Endodermal cell (in vitro differentiated cells): ENCODE data around the gene NYNRIN. TPM values are rescaled to one million over a fixed set of nuclear protein-coding genes. Genes with fewer than 3 reads are reported as not detected.
A peak's percentile ranks its signal among the peaks of the same experiment; 100 is the strongest.
"Not testable (repeated sequence)": the region's sequence is repeated elsewhere in the genome, so short reads cannot be mapped to it uniquely, and the experiment has no call there.

ENCODE experiments used
- DNase-seq: peaks from one replicate; pipeline ENCODE4 v3.0.0-alpha.2; 2017
- H3K27ac ChIP-seq: 2 replicates; pipeline ENCODE4 v1.5.1; 2013; ENCODE audit warnings: mild to moderate bottlenecking, low read depth, low read length, moderate library complexity
- H3K27me3 ChIP-seq: 2 replicates; pipeline ENCODE4 v1.6.1; 2013; ENCODE audit warnings: mild to moderate bottlenecking, low read length, moderate library complexity; ENCODE audit not compliant: insufficient read depth, control insufficient read depth, poor library complexity, severe bottlenecking
- H3K36me3 ChIP-seq: 2 replicates; pipeline ENCODE4 v1.7.0; 2013; ENCODE audit warnings: mild to moderate bottlenecking, low read length, moderate library complexity; ENCODE audit not compliant: control insufficient read depth, insufficient read depth
- H3K4me1 ChIP-seq: one replicate; pipeline ENCODE4 v1.7.0; 2013; ENCODE audit warnings: low read length; ENCODE audit not compliant: control insufficient read depth, insufficient read depth
- H3K4me3 ChIP-seq: 2 replicates; pipeline ENCODE4 v1.5.1; 2013; ENCODE audit warnings: mild to moderate bottlenecking, low read length, moderate library complexity
- H3K9ac ChIP-seq: 2 replicates; pipeline ENCODE4 v1.6.1; 2013; ENCODE audit warnings: mild to moderate bottlenecking, low read length, moderate library complexity; ENCODE audit not compliant: poor library complexity, severe bottlenecking; ENCODE audit errors: extremely low read depth
- H3K9me3 ChIP-seq: 2 replicates; pipeline ENCODE4 v1.6.1; 2013; ENCODE audit warnings: mild to moderate bottlenecking, low read length, moderate library complexity; ENCODE audit not compliant: control insufficient read depth
- H3K27ac Mint-ChIP-seq: 2 replicates; pipeline ENCODE4 v1.8.0; 2020; ENCODE audit warnings: mixed read lengths
- H3K27me3 Mint-ChIP-seq: 2 replicates; pipeline ENCODE4 v1.8.0; 2021; ENCODE audit warnings: mild to moderate bottlenecking, mixed read lengths; ENCODE audit not compliant: insufficient read depth
- H3K36me3 Mint-ChIP-seq: 2 replicates; pipeline ENCODE4 v1.8.0; 2020; ENCODE audit warnings: low read depth, mixed read lengths
- H3K4me1 Mint-ChIP-seq: 2 replicates; pipeline ENCODE4 v1.8.0; 2020; ENCODE audit warnings: mixed read lengths
- H3K4me3 Mint-ChIP-seq: 2 replicates; pipeline ENCODE4 v1.8.0; 2020; ENCODE audit warnings: mild to moderate bottlenecking, moderate library complexity, mixed read lengths
- H3K9me3 Mint-ChIP-seq: 2 replicates; pipeline ENCODE4 v1.8.0; 2020; ENCODE audit warnings: mild to moderate bottlenecking, mixed read lengths
- WGBS, 2 experiments: methylation state at CpG; one replicate each; pipeline versions ENCODE4 v1.1.5 to v1.1.7; 2013; ENCODE audit warnings: missing lambda C conversion rate in 2 of 2, mixed read lengths in 1 of 2; ENCODE audit not compliant: insufficient coverage in 1 of 2, insufficient read length in 1 of 2; 5-methylcytosine and 5-hydroxymethylcytosine counted together
- total RNA-seq, 2 donors: library from RNA; stranded (reverse); fragmentation: NEBNext Ultra II Directional in 1 of 2; extraction: Animal tissue kit (Norgen Biotek cat#: 25700) in 1 of 2; gene quantifications; 2 replicates in 1 of 2; 3 replicates in 1 of 2; pipeline ENCODE4 v1.2.1, GENCODE V29; 2021
- TF ChIP-seq, protein P1 (sequence below): fragments of 200-600 bp; sonication (generic); conservative IDR thresholded peaks from 2 replicates; pipeline ENCODE4 v1.5.0; 2021; ENCODE audit warnings: antibody characterized with exemption, mild to moderate bottlenecking

Gene NYNRIN
- total RNA-seq, 2 donors from 2014 or later: 19.5 to 19.7 TPM

DNA sequence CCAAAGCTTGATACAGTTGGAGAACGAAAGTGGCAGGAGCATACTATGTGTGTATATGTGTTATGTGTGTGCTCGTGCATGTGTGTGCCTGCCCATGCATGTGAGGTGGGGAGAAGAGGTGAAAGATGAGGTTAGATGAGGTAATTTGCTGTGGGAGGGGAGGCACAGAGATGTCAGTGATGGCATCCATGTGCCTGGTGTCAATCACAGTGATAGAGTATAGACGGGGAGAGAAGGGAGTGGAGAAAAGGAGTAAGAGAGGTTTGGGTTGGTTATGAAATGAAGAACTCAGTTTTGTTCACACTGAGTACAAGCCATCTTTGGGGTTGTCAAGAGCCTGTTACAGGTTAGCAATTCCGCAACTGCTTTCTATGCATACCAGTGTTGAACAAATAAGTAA lies 14.6 kb upstream of the NYNRIN start:
- peaks cover 17% of the 10 kb centered on the region for H3K4me1 Mint-ChIP-seq
- no peak overlapping the region for H3K27ac Mint-ChIP-seq
- peak; percentile 7 for DNase-seq
- H3K36me3 ChIP-seq: no peaks in the 10 kb centered on the region
- H3K27me3 ChIP-seq: peaks cover 17% of the 10 kb centered on the region
- no peaks in the 10 kb centered on the region for H3K36me3 Mint-ChIP-seq
- H3K4me3 ChIP-seq: no peak overlapping the region
- no peak overlapping the region for H3K27ac ChIP-seq
- H3K9me3 Mint-ChIP-seq: no peaks in the 10 kb centered on the region
- no peaks in the 10 kb centered on the region for H3K9me3 ChIP-seq
- H3K9ac ChIP-seq: no peak overlapping the region
- no peak overlapping the region for H3K4me3 Mint-ChIP-seq
- H3K4me1 ChIP-seq: peaks cover 4% of the 10 kb centered on the region
- WGBS, 2 experiments: 89 to 91% methylated on average over 3 to 4 of the region's 4 CpGs
- TF ChIP-seq, protein P1, sequence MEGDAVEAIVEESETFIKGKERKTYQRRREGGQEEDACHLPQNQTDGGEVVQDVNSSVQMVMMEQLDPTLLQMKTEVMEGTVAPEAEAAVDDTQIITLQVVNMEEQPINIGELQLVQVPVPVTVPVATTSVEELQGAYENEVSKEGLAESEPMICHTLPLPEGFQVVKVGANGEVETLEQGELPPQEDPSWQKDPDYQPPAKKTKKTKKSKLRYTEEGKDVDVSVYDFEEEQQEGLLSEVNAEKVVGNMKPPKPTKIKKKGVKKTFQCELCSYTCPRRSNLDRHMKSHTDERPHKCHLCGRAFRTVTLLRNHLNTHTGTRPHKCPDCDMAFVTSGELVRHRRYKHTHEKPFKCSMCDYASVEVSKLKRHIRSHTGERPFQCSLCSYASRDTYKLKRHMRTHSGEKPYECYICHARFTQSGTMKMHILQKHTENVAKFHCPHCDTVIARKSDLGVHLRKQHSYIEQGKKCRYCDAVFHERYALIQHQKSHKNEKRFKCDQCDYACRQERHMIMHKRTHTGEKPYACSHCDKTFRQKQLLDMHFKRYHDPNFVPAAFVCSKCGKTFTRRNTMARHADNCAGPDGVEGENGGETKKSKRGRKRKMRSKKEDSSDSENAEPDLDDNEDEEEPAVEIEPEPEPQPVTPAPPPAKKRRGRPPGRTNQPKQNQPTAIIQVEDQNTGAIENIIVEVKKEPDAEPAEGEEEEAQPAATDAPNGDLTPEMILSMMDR: no peak
- peaks cover 36% of the 10 kb centered on the region for H3K27me3 Mint-ChIP-seq

DNA sequence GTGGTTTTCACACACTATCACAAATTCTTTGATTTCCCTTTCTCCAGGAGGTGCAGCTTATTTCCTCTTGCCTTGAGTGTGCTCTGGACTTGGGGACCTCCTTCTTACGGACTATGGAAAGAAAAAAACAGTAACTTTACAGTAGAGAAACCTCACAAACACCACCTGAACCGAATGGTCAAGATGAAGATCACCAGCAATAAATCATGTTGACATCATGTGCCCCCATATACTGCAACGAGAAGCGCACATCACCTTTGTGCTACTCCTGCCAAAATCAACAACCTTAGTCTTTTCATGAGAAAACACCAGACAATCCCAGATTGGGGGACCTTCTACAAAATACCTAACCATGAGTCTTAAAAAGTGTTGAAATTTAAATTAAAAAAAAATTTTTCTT lies 13.3 kb upstream of the NYNRIN start:
- Histone ChIP-seq H3K9ac (no peak overlapping the region), H3K27me3 (peaks cover 19% of the 10 kb centered on the region), H3K27ac (no peak overlapping the region), H3K36me3 (no peaks in the 10 kb centered on the region), H3K9me3 (no peaks in the 10 kb centered on the region), H3K4me1 (peaks cover 4% of the 10 kb centered on the region), H3K4me3 (no peak overlapping the region)
- Mint-ChIP-seq H3K27ac (no peak overlapping the region), H3K27me3 (peaks cover 42% of the 10 kb centered on the region), H3K36me3 (no peaks in the 10 kb centered on the region), H3K9me3 (no peaks in the 10 kb centered on the region), H3K4me1 (peaks cover 16% of the 10 kb centered on the region), H3K4me3 (no peak overlapping the region)
- TF ChIP-seq, protein P1: no peak
- 83 to 88% methylated on average over 4 of the region's 4 CpGs for WGBS, 2 experiments
- DNase-seq: peak; percentile 0

DNA sequence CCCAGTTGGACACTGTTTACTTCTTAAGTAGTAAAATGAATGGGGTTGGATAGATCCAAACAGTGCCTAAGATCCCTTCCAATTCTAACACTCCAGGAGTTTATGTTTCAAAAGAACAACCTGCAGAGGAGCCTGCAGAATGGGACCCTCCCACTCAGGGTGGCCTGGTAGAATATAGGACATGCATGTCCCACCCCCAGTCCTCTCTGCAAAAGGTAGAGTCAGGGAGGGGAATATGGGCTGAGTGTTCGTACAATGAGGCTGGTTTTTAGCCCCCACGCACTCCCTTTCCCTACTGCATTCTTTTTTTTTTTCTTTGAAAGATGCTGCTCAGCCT lies 11.8 kb upstream of the NYNRIN start:
- Histone ChIP-seq H3K4me3 (no peak overlapping the region), H3K36me3 (no peaks in the 10 kb centered on the region), H3K27ac (no peak overlapping the region), H3K27me3 (peaks cover 28% of the 10 kb centered on the region), H3K9me3 (no peaks in the 10 kb centered on the region), H3K9ac (no peak overlapping the region), H3K4me1 (peaks cover 4% of the 10 kb centered on the region)
- Mint-ChIP-seq H3K36me3 (no peaks in the 10 kb centered on the region), H3K4me3 (no peak overlapping the region), H3K4me1 (peaks cover 16% of the 10 kb centered on the region), H3K27ac (no peak overlapping the region), H3K9me3 (no peaks in the 10 kb centered on the region), H3K27me3 (peaks cover 49% of the 10 kb centered on the region)
- 94% methylated on average over 2 of the region's 2 CpGs; no CpG with 5 or more reads in 1 of the 2 experiments for WGBS, 2 experiments
- no peak for DNase-seq
- TF ChIP-seq, protein P1: no peak

DNA sequence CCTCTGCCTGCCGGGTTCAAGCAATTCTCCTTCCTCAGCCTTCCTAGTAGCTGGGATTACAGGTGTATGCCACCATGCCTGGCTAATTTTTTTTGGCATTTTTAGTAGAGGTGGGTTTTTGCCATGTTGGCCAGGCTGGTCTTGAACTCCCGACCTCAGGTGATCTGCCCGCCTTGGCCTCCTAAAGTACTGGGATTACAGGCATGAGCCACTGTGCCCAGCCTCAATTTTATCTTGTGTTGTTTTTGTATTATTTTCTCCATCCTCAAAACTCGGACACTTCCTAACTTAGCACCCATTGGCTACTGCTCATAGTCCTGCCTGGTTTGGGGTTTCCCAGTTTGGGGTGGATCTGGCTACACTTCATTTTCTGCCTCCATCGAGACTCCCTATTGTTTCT lies 11.2 kb upstream of the NYNRIN start:
- not testable (repeated sequence) for H3K4me3 ChIP-seq, DNase-seq, H3K36me3 Mint-ChIP-seq, H3K4me1 ChIP-seq, H3K9me3 ChIP-seq, H3K27ac ChIP-seq, H3K36me3 ChIP-seq, H3K9me3 Mint-ChIP-seq, H3K27ac Mint-ChIP-seq, H3K4me3 Mint-ChIP-seq, H3K9ac ChIP-seq
- H3K27me3 ChIP-seq: peaks cover 28% of the 10 kb centered on the region
- WGBS, 2 experiments: 89 to 99% methylated on average over 4 to 5 of the region's 5 CpGs
- H3K4me1 Mint-ChIP-seq: peaks cover 20% of the 10 kb centered on the region
- H3K27me3 Mint-ChIP-seq: peaks cover 46% of the 10 kb centered on the region
